Measurements from ENCODE around the gene USP33.

GRCh38 chr1:77658271-77658670 lies 101.4 kb downstream of the USP33 start:
- no peak for TF ChIP-seq POLR2AphosphoS5 (IDR thresholded peaks at IDR 0.05; ENCODE audit: low read depth, low read length)
- TF ChIP-seq TAF1 (IDR thresholded peaks at IDR 0.05; ENCODE audit: low read depth, low read length), result no peak

All from H1 (cell line).